Adrenal gland (tissue), 5 donors: ENCODE measurements around the gene CMTM4.

Experiments used
- POLR2A ChIP-seq, 2 donors: fragments of 450-650 bp; IDR thresholded peaks; one replicate each; pipeline ENCODE4 v1.6.1; 2017; ENCODE audit warnings: antibody characterized with exemption in 2 of 2, mild to moderate bottlenecking in 2 of 2, moderate library complexity in 1 of 2
- TF ChIP-seq, protein P1 (sequence below), 6 experiments: fragments of 450-650 bp in 4 of 6; fragments of 200-600 bp in 2 of 6; sonication (generic) in 1 of 6; IDR thresholded peaks; 1 replicate in 5 of 6; 2 replicates in 1 of 6; pipeline versions ENCODE4 v1.5.1 to v1.8.0; 2016 to 2021; ENCODE audit warnings: antibody characterized with exemption in 6 of 6, mild to moderate bottlenecking in 2 of 6, moderate library complexity in 1 of 6
- donor health status: DM: no; HTN: no; CAD: no.

DNA sequence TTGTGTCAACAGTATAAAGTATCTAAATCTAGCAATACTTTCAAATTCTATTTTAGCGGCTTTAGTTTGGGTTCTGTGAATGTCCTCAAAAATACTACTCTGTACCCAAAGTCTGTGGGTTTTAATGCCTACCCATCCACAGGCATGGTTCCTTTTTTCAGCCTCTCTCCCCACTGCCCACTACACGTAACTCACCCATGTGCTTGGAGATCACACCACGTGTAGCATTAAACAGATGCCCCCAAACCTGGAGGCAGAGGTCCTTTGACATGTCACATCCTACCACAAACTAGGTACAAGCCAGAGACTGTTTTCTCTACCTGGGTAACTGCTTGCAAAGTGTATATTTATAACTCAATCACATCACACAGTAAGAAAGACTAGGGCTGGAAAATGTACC lies 49.5 kb upstream of the CMTM4 start:
- TF ChIP-seq, protein P1, sequence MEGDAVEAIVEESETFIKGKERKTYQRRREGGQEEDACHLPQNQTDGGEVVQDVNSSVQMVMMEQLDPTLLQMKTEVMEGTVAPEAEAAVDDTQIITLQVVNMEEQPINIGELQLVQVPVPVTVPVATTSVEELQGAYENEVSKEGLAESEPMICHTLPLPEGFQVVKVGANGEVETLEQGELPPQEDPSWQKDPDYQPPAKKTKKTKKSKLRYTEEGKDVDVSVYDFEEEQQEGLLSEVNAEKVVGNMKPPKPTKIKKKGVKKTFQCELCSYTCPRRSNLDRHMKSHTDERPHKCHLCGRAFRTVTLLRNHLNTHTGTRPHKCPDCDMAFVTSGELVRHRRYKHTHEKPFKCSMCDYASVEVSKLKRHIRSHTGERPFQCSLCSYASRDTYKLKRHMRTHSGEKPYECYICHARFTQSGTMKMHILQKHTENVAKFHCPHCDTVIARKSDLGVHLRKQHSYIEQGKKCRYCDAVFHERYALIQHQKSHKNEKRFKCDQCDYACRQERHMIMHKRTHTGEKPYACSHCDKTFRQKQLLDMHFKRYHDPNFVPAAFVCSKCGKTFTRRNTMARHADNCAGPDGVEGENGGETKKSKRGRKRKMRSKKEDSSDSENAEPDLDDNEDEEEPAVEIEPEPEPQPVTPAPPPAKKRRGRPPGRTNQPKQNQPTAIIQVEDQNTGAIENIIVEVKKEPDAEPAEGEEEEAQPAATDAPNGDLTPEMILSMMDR (IDR thresholded peaks at IDR 0.05): no peak
- TF ChIP-seq POLR2A (IDR thresholded peaks at IDR 0.05): no peak
